Coronary artery (tissue), 2 donors: ENCODE measurements around the gene APH1B.

Experiments
- DNase-seq: peaks from one replicate; pipeline ENCODE4 v3.0.0-alpha.2; 2017; ENCODE audit warnings: low spot score
- H3K27ac ChIP-seq, 2 donors: fragments of 200-600 bp; sonication (generic); one replicate each; pipeline ENCODE4 v1.5.1; 2016 to 2019
- H3K4me3 ChIP-seq: fragments of 200-600 bp; sonication (generic); 2 replicates; pipeline ENCODE4 v1.5.1; 2016; ENCODE audit warnings: mild to moderate bottlenecking, moderate library complexity
- TF ChIP-seq, protein P1 (sequence below): fragments of 200-600 bp; sonication (generic); IDR thresholded peaks from one replicate; pipeline ENCODE4 v1.5.1; 2019; ENCODE audit warnings: antibody characterized with exemption

Gene APH1B

DNA sequence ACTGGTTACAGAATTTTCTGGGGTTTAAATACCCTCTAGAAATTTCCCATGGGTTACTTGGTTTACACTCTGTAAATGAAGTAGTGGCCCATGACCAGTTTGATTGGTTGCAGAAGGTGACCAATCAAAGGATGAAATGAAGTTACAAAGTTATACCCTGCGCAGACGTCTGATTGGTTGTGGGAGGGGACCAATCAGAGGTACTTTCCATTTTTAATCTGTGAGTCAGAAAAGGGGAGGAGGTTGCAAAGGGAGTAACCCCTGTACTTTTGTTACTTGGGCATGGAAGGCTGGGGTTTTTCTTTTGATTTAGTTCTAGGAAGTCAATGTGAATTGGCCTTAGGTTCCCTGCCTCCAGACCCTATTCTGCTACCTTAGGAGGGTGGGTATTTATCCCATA is 18.7 kb upstream of the APH1B start:
- TF ChIP-seq, protein P1, sequence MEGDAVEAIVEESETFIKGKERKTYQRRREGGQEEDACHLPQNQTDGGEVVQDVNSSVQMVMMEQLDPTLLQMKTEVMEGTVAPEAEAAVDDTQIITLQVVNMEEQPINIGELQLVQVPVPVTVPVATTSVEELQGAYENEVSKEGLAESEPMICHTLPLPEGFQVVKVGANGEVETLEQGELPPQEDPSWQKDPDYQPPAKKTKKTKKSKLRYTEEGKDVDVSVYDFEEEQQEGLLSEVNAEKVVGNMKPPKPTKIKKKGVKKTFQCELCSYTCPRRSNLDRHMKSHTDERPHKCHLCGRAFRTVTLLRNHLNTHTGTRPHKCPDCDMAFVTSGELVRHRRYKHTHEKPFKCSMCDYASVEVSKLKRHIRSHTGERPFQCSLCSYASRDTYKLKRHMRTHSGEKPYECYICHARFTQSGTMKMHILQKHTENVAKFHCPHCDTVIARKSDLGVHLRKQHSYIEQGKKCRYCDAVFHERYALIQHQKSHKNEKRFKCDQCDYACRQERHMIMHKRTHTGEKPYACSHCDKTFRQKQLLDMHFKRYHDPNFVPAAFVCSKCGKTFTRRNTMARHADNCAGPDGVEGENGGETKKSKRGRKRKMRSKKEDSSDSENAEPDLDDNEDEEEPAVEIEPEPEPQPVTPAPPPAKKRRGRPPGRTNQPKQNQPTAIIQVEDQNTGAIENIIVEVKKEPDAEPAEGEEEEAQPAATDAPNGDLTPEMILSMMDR, result no peak
- Histone ChIP-seq H3K27ac (no peak overlapping the region), H3K4me3 (no peak overlapping the region)
- DNase-seq, result no peak

DNA sequence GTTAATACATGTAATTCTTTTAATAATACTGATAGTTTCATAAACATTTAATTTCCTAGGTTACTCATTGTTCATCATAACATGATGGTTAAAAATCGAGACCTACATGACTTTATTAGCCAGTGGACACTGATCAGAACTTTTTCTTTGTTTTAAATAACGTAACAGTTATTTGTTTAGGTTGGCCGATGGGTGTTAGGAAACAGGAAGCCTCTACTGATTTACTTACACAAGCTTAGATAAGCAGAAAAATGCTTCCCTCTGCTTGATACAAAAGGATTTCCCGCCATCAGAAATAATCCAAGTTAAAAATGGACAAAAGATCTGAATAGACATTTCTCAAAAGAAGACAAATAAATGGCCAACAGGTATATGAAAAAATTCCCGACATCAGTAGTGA is 16.6 kb upstream of the APH1B start:
- H3K4me3 ChIP-seq, result no peak overlapping the region
- TF ChIP-seq, protein P1, result no peak
- H3K27ac ChIP-seq, result no peak overlapping the region
- DNase-seq, result no peak

DNA sequence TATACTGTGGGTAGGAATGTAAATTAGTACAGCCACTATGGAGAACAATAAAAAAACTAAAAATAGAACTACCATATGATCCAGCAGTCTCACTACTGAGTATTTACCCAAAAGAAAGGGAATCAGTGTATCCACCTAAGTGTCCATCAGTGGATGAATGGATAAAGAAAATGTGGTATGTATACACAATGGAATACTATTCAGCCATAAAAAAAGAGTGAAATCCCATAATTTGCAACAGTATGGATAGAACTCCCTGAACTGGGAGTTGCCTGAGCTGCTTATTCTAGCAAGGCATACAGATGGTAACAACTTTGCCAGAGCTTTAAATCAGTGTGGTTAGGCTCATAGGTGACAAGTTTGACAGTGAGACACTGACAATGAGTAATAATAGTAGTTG is 16.1 kb upstream of the APH1B start:
- H3K27ac ChIP-seq, result no peak overlapping the region
- H3K4me3 ChIP-seq, result no peak overlapping the region
- no peak for DNase-seq
- TF ChIP-seq, protein P1, result no peak

- TF ChIP-seq, protein P1, result no peak
- no peak overlapping the region for H3K4me3 ChIP-seq
- DNase-seq, result no peak
- no peak overlapping the region for H3K27ac ChIP-seq
Observed at GRCh38 chr15:63263519-63263918, 13.9 kb upstream of the APH1B start.

- Histone ChIP-seq H3K4me3 (no peak overlapping the region), H3K27ac (no peak overlapping the region)
- DNase-seq, result no peak
- TF ChIP-seq, protein P1, result no peak
Observed at GRCh38 chr15:63264688-63265293, 12.6 kb upstream of the APH1B start.

GRCh38 chr15:63274427-63274826 is 3.0 kb upstream of the APH1B start:
- no peak for DNase-seq
- Histone ChIP-seq H3K4me3 (no peak overlapping the region), H3K27ac (no peak overlapping the region)
- TF ChIP-seq, protein P1, result no peak

- H3K27ac ChIP-seq, result peak overlapping the region; percentile 67 to 96
- TF ChIP-seq, protein P1, result no peak
- H3K4me3 ChIP-seq, result peak overlapping the region; percentile 97
- no peak for DNase-seq
Observed at GRCh38 chr15:63276342-63277037, 915 bp upstream of the APH1B start.
